Measurements from ENCODE around the gene FRG2.
"Not testable (repeated sequence)": the region's sequence is repeated elsewhere in the genome, so short reads cannot be mapped to it uniquely, and the experiment has no call there.

FRG2 gene

DNA sequence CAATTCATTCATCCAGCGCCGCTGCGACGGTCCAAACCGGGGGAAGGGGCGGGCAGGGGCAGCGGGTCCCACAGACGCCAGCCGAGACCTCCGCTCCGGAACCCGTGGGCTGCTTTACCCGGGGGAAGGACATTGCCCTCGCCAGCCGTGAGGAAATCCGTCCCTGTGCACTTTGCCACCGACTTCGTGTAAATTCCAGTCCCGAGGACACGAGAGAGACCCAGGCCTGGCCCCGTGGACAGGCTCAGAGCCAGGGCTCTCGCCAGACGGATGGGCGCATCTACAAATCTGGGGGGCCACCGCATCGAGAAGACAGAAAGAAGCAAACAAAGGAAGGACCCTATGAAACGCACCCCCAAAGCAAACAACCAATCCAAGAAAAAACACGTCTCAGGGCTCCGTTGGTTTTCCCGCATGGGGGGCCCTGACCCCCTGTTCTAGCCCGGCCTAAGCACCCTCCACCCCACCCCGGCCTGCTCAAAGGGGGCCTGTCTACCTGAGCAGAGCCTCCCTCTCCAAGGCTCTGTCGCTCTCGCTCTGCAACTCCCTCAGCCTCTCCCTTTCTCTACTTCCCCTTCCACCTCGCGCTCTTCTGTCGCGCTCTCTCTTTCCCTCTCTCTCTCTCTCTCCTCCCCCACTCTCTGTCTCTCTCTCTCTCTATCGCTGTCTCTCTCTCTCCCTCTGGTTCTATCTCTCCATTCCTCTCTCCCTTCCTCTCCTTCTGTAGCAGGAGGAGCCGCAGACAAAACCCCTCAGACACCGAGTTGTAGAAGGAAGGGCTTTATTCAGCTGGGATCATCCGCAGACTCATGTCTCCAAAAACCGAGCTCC is 11.3 kb downstream of the FRG2 start:
- DNase-seq = no peak

DNA sequence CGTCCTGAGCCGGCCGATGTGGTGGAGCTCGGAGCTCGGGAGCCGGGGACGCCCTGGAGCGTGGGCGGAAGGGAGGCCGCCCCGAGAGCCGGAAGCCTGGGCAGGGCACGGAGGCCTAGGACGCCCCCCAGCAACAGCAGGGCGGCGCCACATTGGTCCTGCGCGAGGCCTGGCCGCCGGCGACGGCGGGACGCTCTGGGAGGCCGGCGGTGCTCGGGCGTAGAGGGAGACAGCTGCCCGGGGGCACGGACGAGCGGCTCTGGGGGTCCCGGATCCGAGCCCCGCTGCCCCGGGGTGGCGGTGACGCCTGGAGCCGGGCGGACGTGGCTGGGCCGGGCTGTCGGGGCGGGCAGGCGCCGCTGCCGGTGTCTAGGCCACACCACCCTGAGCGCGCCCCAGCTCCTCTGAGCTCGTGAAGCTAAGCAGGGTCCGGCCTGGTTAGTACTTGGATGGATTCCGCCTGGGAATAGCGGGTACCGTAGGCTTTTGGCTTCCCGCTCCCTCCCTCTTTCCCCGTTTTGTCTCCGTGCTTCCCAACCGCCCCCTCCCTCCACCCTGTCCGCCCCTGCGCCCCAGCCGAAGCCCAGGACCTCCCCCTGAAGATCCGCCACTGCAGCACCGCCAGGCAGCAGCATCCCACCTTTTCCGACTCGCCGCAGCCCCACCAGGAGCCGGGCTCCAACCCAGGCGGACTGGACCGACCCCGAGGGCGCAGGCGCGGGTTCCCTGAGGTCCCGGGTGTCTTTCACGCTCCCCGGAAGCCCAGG is 12.1 kb downstream of the FRG2 start:
- peak in 1 of 2 donors; percentile 13 for DNase-seq

GRCh38 chr4:189989941-189990340 is 37.1 kb downstream of the FRG2 start:
- not testable (repeated sequence) for DNase-seq

DNA sequence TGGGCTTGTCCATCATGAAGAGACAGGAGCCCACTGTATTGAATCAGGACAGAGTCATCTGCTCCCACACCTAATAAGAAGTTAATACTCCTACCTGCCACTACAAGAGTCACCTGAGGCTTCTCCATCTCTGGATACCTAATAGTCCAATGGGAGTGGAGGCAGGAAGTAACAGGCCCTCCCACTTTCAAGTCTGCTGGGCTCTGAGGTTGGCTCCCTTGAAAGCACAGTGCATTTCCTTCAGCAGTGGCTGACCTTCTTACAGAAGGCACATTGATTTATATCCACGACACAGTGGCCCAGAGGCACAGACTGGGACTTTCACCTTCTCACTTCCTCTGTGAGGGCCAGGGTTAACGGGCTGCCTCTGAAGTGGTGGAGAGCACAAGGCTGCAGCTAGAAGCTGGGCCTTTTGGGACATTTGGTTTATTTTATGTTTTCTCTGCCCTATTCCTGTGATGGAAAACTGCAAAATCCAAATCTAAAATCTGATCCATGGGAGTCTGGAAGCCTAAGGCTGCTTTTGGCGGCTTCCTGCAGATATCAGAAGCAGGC is 38.1 kb downstream of the FRG2 start:
- no peak for DNase-seq

DNA sequence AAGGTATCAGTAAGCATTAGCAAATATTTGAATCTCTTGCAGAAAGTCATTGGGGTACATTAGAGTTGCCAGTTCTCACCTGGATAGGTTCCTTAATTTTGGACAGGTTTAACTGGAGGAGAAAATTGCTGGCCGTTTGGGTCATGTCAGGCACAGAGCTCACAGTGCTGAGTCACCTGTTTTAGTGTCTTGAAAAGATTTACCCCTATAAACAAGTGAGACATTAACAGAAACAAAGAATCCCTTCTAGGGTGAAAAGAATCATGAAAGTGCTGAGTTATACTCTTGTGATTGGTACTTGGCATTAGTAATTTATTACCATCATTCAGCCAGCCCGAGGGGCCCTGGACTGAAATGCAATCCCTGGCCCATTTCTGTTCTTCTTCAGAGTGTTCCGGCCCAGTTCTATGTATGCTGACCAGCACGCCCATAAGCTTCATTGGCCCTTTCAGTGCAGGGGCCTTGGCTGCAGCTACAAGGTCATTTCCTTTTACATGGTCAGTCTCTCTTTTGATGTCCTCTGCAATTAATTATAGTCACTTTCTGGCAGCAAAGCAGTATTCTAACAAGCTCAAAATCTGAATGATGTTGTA is 41.3 kb downstream of the FRG2 start:
- DNase-seq = not testable (repeated sequence)

- not testable (repeated sequence) for DNase-seq
Observed at GRCh38 chr4:189984661-189985060, 42.4 kb downstream of the FRG2 start.

GRCh38 chr4:189983916-189984526 is 43.0 kb downstream of the FRG2 start:
- not testable (repeated sequence) for DNase-seq

- no peak for DNase-seq
Observed at GRCh38 chr4:189981970-189982369, 45.1 kb downstream of the FRG2 start.

- not testable (repeated sequence) for DNase-seq
Observed at GRCh38 chr4:189980292-189980691, 46.8 kb downstream of the FRG2 start.

DNA sequence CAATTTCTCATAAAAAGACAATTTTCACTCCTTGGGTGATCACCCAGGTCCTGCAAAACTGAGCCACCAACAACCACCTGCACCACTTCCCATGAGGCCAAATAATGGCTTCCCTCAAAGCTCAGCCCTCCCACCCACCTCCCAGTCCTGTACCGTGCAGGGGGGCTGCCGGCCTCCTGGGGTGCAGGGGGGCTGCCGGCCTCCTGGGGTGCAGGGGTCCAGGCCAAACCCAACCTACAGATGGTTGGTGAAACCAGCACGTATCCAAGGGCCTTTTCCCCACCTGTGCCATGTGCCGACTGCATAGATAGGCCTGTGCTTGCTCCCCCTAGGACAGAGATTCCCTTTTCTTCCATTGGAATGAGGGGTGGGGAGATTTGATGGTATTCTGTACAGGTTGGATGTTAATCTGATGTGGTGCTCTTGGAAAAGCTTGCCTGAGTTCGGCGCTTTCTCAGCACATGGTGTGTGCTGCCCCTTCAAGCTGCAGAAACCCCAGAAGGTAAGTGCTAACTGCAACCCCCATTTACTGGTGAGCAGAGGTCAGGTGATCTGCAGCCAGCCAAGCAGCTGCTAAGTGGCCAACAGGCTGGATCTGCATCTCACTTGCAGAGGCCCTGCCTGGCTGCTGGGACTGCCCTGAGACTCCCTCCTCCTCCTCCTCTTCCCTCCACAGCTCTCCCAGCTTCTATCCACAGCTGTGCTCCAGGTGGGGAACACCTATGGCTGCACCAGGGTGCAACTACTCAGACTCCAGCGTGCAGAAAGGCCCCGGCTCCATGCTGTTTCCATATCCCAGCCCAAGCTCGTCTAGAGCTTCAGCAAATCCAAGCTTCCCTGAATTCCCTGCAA is 47.6 kb downstream of the FRG2 start:
- DNase-seq = no peak

Measured in stimulated activated CD4-positive, alpha-beta T cell treated with anti-CD3 and anti-CD28 coated beads, Interleukin-2, amount 100 ng/mL, for 24 hours (primary cell).